ENCODE data around the gene GSTT2.
"Not testable (repeated sequence)": the region's sequence is repeated elsewhere in the genome, so short reads cannot be mapped to it uniquely, and the experiment has no call there.

GRCh38 chr22:23949764-23950163, 30.2 kb upstream of the GSTT2 start:
- TF ChIP-seq CTCF, POLR2A, EP300 (IDR thresholded peaks at IDR 0.05): not testable (repeated sequence)
